ENCODE measurements around the gene DENND5A.

DNA sequence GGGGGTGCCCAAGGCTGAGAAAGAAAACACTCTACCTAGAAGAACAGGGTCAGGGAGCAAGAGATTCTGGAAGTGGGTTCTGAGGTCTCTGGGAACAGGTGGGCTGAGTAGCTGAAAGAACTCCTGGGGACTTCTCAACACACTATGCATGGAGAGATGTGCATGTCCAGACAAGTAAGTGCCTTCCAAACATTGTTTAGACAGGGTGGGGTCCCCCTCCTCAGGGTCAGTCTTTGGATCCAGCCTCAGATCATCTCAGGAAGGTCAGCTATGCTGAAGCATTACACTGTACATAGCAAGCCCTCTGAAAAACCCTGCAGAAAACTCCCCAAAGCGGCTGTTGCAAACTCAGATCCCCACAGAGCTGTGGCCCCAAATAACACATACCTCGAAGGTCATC lies 119.9 kb downstream of the DENND5A start:
- TF ChIP-seq, protein P1, sequence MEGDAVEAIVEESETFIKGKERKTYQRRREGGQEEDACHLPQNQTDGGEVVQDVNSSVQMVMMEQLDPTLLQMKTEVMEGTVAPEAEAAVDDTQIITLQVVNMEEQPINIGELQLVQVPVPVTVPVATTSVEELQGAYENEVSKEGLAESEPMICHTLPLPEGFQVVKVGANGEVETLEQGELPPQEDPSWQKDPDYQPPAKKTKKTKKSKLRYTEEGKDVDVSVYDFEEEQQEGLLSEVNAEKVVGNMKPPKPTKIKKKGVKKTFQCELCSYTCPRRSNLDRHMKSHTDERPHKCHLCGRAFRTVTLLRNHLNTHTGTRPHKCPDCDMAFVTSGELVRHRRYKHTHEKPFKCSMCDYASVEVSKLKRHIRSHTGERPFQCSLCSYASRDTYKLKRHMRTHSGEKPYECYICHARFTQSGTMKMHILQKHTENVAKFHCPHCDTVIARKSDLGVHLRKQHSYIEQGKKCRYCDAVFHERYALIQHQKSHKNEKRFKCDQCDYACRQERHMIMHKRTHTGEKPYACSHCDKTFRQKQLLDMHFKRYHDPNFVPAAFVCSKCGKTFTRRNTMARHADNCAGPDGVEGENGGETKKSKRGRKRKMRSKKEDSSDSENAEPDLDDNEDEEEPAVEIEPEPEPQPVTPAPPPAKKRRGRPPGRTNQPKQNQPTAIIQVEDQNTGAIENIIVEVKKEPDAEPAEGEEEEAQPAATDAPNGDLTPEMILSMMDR (conservative IDR thresholded peaks at IDR 0.05; ENCODE audit: low read depth, low read length): no peak
- no peak for TF ChIP-seq EZH2 (IDR thresholded peaks at IDR 0.05; ENCODE audit: low read length, unreplicated experiment)
- TF ChIP-seq EZH2phosphoT487 (IDR thresholded peaks at IDR 0.05; ENCODE audit: borderline replicate concordance, low read length): no peak

Measured in PC-3 (cell line).